KMS-11 (cell line): ENCODE results near the gene PPP1R1B.

Source experiments
- H2AFZ ChIP-seq: fragments of 200-600 bp; sonication (generic); 2 replicates; pipeline ENCODE4 v1.6.1; 2016; ENCODE audit warnings: antibody characterized with exemption, mixed run types, low read depth
- H3K27ac ChIP-seq: fragments of 200-600 bp; sonication (generic); 2 replicates; pipeline ENCODE4 v1.6.1; 2016; ENCODE audit warnings: mild to moderate bottlenecking, mixed run types
- H3K27me3 ChIP-seq: fragments of 200-600 bp; sonication (generic); 2 replicates; pipeline ENCODE4 v1.6.1; 2017; ENCODE audit warnings: mild to moderate bottlenecking, low read depth, mixed run types, moderate library complexity; ENCODE audit not compliant: insufficient read depth
- H3K36me3 ChIP-seq: fragments of 200-600 bp; sonication (generic); 2 replicates; pipeline ENCODE4 v1.6.1; 2017; ENCODE audit warnings: mild to moderate bottlenecking, mixed run types; ENCODE audit not compliant: insufficient read depth
- H3K4me1 ChIP-seq: fragments of 200-600 bp; sonication (generic); 2 replicates; pipeline ENCODE4 v1.6.1; 2016; ENCODE audit warnings: mild to moderate bottlenecking, low read depth, mixed run types; ENCODE audit not compliant: poor library complexity, severe bottlenecking
- H3K4me2 ChIP-seq: fragments of 200-600 bp; sonication (generic); 2 replicates; pipeline ENCODE4 v1.7.0; 2016; ENCODE audit warnings: mild to moderate bottlenecking, mixed run types
- H3K4me3 ChIP-seq: fragments of 200-600 bp; sonication (generic); IDR thresholded peaks from 2 replicates; pipeline ENCODE4 v1.6.1; 2017; ENCODE audit warnings: low read depth, low read length, mixed read lengths; ENCODE audit not compliant: insufficient read depth
- H3K79me2 ChIP-seq: fragments of 200-600 bp; sonication (generic); 2 replicates; pipeline ENCODE4 v1.6.1; 2016; ENCODE audit warnings: low read depth, mixed run types; ENCODE audit not compliant: insufficient read depth
- H3K9ac ChIP-seq: fragments of 200-600 bp; sonication (generic); 2 replicates; pipeline ENCODE4 v1.6.1; 2016; ENCODE audit warnings: mild to moderate bottlenecking, mixed run types
- H4K20me1 ChIP-seq: fragments of 200-600 bp; sonication (generic); 2 replicates; pipeline ENCODE4 v1.6.1; 2016; ENCODE audit warnings: mild to moderate bottlenecking, mixed run types; ENCODE audit not compliant: insufficient read depth
- TF ChIP-seq, protein P1 (sequence below): fragments of 200-600 bp; sonication (generic); conservative IDR thresholded peaks from 2 replicates; pipeline ENCODE4 v1.6.1; 2017; ENCODE audit warnings: low read depth, mild to moderate bottlenecking, antibody characterized with exemption, low read length, moderate library complexity, mixed read lengths

The PPP1R1B gene

DNA sequence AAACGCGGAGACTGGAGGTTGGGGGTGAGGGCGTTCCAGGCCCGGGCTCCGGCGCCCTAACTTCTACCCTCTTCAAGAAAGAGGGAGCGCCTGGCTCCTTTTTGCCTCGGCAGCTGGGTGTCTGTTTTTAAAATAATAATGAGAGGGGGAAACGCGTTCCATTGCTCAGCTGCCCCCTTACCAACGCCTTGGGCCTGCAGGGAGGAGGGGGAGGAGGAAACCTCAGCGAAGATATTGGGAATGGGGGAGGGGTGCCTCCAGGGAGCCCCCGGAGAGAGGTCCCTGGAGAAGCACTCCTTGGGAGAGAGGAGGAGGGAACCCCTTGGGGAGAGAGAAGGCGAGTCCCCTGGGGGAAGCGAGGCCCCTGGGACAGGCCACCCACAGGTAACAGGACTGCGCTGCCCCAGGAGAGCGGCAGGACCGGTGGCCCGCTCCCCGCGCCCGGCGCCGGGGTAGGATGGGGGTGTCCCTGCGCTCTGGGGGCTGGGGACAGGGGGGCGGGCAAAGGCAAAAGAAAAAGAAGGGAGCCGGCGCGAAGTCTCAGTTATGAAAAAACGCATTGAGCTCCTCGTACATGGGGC, 21.8 kb upstream of the PPP1R1B start:
- no peaks in the 10 kb centered on the region for H4K20me1 ChIP-seq
- no peak overlapping the region for H3K27ac ChIP-seq
- H3K9ac ChIP-seq, result no peak overlapping the region
- peaks cover 76% of the 10 kb centered on the region for H3K27me3 ChIP-seq
- no peaks in the 10 kb centered on the region for H3K4me1 ChIP-seq
- H2AFZ ChIP-seq, result no peak overlapping the region
- TF ChIP-seq, protein P1, sequence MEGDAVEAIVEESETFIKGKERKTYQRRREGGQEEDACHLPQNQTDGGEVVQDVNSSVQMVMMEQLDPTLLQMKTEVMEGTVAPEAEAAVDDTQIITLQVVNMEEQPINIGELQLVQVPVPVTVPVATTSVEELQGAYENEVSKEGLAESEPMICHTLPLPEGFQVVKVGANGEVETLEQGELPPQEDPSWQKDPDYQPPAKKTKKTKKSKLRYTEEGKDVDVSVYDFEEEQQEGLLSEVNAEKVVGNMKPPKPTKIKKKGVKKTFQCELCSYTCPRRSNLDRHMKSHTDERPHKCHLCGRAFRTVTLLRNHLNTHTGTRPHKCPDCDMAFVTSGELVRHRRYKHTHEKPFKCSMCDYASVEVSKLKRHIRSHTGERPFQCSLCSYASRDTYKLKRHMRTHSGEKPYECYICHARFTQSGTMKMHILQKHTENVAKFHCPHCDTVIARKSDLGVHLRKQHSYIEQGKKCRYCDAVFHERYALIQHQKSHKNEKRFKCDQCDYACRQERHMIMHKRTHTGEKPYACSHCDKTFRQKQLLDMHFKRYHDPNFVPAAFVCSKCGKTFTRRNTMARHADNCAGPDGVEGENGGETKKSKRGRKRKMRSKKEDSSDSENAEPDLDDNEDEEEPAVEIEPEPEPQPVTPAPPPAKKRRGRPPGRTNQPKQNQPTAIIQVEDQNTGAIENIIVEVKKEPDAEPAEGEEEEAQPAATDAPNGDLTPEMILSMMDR, result no peak
- no peak overlapping the region for H3K4me2 ChIP-seq
- H3K36me3 ChIP-seq, result no peaks in the 10 kb centered on the region
- H3K79me2 ChIP-seq, result no peaks in the 10 kb centered on the region
- no peak overlapping the region for H3K4me3 ChIP-seq

DNA sequence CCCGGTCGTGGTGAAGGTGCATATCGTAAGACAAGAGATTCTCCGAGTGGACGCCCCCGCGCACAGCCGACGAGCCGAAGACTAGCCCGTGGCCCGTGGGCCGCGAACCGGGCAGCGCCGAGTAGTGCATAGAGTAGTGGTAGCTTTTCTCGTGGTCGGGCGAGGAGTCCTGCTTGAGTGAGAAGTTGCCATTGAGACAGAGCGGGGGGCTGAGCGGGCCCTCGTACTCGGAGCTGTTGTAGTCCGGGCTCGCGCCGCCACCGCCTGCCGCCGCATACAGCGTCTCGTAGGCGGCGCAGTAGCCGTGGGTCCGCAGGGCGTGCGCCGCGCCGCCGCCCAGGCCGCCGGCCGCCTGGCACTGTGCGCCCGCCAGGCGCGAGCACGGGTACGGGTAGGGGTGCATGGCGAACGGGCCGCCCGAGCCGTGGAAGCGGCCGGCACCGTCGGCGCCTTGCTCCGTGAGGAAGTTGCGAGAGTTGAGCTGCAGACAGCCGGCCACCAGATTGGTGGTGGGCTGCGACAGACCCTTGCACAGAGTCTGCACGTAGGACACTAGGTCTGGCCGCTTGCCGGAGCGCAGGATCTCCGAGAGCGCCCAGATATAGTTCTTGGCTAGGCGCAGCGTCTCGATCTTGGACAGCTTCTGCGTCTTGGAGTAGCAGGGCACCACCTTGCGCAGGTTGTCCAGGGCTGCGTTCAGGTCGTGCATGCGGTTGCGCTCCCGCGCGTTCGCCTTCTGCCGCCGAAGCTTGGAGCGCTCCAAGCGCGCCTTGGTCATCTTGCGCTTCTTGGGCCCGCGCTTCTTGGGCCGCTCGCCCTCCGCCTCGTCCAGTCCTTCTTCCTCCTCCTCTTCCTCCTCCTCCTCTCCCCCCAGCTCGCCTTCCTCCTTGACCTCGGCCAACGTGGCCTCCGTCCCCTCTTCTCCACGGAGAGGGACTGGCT, 21.0 kb upstream of the PPP1R1B start:
- TF ChIP-seq, protein P1, result no peak
- H3K4me2 ChIP-seq, result no peak overlapping the region
- no peak overlapping the region for H2AFZ ChIP-seq
- H3K36me3 ChIP-seq, result no peaks in the 10 kb centered on the region
- H3K27me3 ChIP-seq, result peaks cover 68% of the 10 kb centered on the region
- no peak overlapping the region for H3K9ac ChIP-seq
- H3K27ac ChIP-seq, result no peak overlapping the region
- H3K4me3 ChIP-seq, result no peak overlapping the region
- H3K4me1 ChIP-seq, result no peaks in the 10 kb centered on the region
- H3K79me2 ChIP-seq, result no peaks in the 10 kb centered on the region
- H4K20me1 ChIP-seq, result no peaks in the 10 kb centered on the region

GRCh38 chr17:39606434-39607056, 20.2 kb upstream of the PPP1R1B start:
- H3K36me3 ChIP-seq, result no peaks in the 10 kb centered on the region
- no peak overlapping the region for H2AFZ ChIP-seq
- TF ChIP-seq, protein P1, result no peak
- no peak overlapping the region for H3K27ac ChIP-seq
- H3K4me1 ChIP-seq, result no peaks in the 10 kb centered on the region
- no peaks in the 10 kb centered on the region for H3K79me2 ChIP-seq
- H3K9ac ChIP-seq, result no peak overlapping the region
- H3K4me3 ChIP-seq, result no peak overlapping the region
- peaks cover 60% of the 10 kb centered on the region for H3K27me3 ChIP-seq
- no peak overlapping the region for H3K4me2 ChIP-seq
- no peaks in the 10 kb centered on the region for H4K20me1 ChIP-seq

DNA sequence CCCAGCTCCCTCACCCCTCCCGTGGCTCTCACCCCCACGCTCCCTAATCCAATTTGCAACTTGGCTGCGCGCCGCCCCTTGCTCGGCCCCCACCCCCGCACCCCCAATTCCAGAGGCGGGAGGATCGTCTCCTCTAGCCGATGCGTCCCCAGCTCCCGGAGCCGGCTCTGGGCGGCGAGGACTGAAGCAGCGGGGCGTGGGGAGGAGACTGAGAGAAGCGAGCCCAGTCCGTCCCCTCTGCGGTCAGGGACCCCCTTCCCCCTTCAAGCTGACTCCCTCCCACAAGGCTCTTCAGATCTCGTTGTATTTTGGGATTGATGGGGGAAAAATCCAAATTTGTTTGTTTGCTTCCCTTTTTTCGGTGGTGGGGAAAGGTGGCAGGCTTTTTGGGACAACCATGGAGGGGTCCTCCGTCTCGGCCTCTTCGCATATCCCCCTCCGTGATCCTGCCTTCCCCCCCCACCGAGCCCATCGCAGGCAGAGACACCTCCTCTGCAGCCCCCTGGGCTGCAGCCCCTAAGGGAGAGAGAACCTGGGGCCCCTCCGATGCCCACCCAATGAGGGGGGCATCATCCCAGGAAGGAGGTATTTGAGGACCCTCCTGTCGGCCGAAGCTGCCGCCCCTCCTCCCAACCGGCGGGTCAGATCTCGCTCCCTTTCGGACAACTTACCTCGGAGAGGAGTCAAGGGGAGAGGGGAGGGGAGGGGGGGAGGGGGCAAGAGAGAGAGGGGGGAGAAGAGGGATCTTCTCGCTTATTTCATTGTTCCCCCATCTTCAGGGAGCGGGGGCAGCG, 19.5 kb upstream of the PPP1R1B start:
- Histone ChIP-seq H4K20me1 (no peaks in the 10 kb centered on the region), H3K4me2 (no peak overlapping the region), H3K79me2 (no peaks in the 10 kb centered on the region), H3K9ac (no peak overlapping the region), H3K36me3 (no peaks in the 10 kb centered on the region), H3K4me3 (no peak overlapping the region), H2AFZ (no peak overlapping the region), H3K27ac (no peak overlapping the region), H3K4me1 (no peaks in the 10 kb centered on the region), H3K27me3 (peaks cover 53% of the 10 kb centered on the region)
- TF ChIP-seq, protein P1, result no peak
